Measurements from ENCODE around the gene HIBCH.
"Not testable (repeated sequence)": the region's sequence is repeated elsewhere in the genome, so short reads cannot be mapped to it uniquely, and the experiment has no call there.

HIBCH gene

GRCh38 chr2:190158798-190159434 is 160.7 kb downstream of the HIBCH start:
- no peaks in the 10 kb centered on the region for H3K9me3 ChIP-seq (ENCODE audit: low read length)
- no peak overlapping the region for H3K4me3 ChIP-seq (ENCODE audit: low read length)
- no peaks in the 10 kb centered on the region for H3K36me3 ChIP-seq (ENCODE audit: insufficient read depth, low read length)

GRCh38 chr2:190157613-190158528 is 161.8 kb downstream of the HIBCH start:
- not testable (repeated sequence) for H3K4me3 ChIP-seq (ENCODE audit: low read length); H3K27me3 ChIP-seq (ENCODE audit: insufficient read depth, low read length); H3K4me1 ChIP-seq (ENCODE audit: insufficient read depth, low read length); H3K36me3 ChIP-seq (ENCODE audit: insufficient read depth, low read length); H3K9me3 ChIP-seq (ENCODE audit: low read length); H2AFZ ChIP-seq (ENCODE audit: low read depth, low read length)

More at GRCh38 chr2:190158798-190159434, 160.7 kb downstream of the HIBCH start:
- no peaks in the 10 kb centered on the region for H3K27me3 ChIP-seq (ENCODE audit: insufficient read depth, low read length)
- no peaks in the 10 kb centered on the region for H3K4me1 ChIP-seq (ENCODE audit: insufficient read depth, low read length)
- no peak overlapping the region for H2AFZ ChIP-seq (ENCODE audit: low read depth, low read length)

GRCh38 chr2:190156530-190157212 is 163.0 kb downstream of the HIBCH start:
- H3K36me3 ChIP-seq (ENCODE audit: insufficient read depth, low read length) = no peaks in the 10 kb centered on the region
- no peak overlapping the region for H2AFZ ChIP-seq (ENCODE audit: low read depth, low read length)
- no peaks in the 10 kb centered on the region for H3K27me3 ChIP-seq (ENCODE audit: insufficient read depth, low read length)

More at GRCh38 chr2:190156530-190157212, 163.0 kb downstream of the HIBCH start:
- Histone ChIP-seq H3K4me3 (ENCODE audit: low read length) (no peak overlapping the region), H3K4me1 (ENCODE audit: insufficient read depth, low read length) (no peaks in the 10 kb centered on the region), H3K9me3 (ENCODE audit: low read length) (no peaks in the 10 kb centered on the region)
